ENCODE measurements around the gene CDH13. TPM values are rescaled to one million over a fixed set of nuclear protein-coding genes. Genes with fewer than 3 reads are reported as not detected.

Gene CDH13
- total and polyA plus RNA-seq, 2 experiments from 2014 or later = 2.9 to 4.8 TPM

DNA sequence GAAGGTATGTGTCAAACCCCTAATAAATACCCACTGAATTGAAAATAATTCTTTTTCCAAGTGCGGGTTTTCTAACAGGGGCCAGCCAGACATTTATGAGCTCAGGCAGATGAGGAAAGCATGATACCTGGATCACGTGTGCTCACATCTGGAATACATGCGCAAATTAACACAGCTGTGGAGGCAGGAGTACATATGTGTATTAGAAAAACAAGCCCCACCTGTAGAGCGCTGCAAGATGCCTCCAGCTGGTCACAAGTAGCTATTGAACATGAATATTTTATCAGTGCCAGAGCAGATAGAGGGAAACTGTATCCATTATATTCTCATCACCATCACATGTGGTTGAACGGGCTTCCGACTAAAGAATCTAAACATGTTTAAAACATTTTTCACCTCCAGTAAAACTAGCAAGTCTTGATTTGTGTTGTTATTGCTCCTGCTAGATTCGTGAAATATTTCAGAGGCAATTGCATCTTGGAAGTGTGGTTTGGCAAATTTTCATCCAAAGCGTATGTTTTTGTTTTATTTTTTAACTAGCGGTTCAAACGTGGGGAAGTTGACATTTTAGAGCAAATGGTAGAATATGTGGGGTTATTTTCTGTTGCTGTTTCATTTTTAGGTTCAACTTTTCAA lies 482.8 kb downstream of the CDH13 start:
- Histone ChIP-seq H3K27ac (no peak overlapping the region), H3K4me3 (no peak overlapping the region)

DNA sequence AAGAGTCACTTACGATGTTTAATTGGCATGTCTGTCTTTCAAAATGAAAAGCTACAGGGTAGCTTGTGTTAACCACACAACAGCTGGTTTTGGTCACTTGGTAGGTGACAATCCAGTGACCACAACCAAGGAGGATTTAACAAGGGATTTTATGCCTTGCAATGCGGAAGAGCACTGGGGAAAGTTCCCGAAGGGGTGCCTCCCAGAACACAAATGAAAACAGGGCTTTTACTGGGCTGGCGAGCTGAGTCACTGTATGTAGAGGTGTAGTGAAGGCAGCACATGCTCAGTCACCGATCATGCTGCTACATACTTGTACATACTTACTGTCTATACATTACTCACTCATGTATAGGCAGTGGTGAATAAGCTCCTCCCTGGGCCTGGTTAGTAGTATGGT lies 483.5 kb downstream of the CDH13 start:
- no peaks in the 10 kb centered on the region for H3K9me3 ChIP-seq (ENCODE audit: low read depth)
- H3K4me1 ChIP-seq (ENCODE audit: low read depth) = peaks cover under 1% of the 10 kb centered on the region
- H3K36me3 ChIP-seq = no peaks in the 10 kb centered on the region
- DNase-seq (ENCODE audit: low read depth in 1 of 2, low spot score in 1 of 2) = no peak
- no peak overlapping the region for H3K27ac ChIP-seq
- TF ChIP-seq, protein P1, sequence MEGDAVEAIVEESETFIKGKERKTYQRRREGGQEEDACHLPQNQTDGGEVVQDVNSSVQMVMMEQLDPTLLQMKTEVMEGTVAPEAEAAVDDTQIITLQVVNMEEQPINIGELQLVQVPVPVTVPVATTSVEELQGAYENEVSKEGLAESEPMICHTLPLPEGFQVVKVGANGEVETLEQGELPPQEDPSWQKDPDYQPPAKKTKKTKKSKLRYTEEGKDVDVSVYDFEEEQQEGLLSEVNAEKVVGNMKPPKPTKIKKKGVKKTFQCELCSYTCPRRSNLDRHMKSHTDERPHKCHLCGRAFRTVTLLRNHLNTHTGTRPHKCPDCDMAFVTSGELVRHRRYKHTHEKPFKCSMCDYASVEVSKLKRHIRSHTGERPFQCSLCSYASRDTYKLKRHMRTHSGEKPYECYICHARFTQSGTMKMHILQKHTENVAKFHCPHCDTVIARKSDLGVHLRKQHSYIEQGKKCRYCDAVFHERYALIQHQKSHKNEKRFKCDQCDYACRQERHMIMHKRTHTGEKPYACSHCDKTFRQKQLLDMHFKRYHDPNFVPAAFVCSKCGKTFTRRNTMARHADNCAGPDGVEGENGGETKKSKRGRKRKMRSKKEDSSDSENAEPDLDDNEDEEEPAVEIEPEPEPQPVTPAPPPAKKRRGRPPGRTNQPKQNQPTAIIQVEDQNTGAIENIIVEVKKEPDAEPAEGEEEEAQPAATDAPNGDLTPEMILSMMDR (IDR thresholded peaks at IDR 0.05; ENCODE audit: low read depth, low read length) = no peak
- no peak overlapping the region for H3K4me3 ChIP-seq
- no peaks in the 10 kb centered on the region for H3K27me3 ChIP-seq

More for the DNA sequence above, 482.8 kb downstream of the CDH13 start:
- no peaks in the 10 kb centered on the region for H3K27me3 ChIP-seq
- no peaks in the 10 kb centered on the region for H3K36me3 ChIP-seq
- TF ChIP-seq, protein P1 (IDR thresholded peaks at IDR 0.05; ENCODE audit: low read depth, low read length) = no peak
- H3K4me1 ChIP-seq (ENCODE audit: low read depth) = no peaks in the 10 kb centered on the region
- DNase-seq (ENCODE audit: low read depth in 1 of 2, low spot score in 1 of 2) = no peak
- no peaks in the 10 kb centered on the region for H3K9me3 ChIP-seq (ENCODE audit: low read depth)

DNA sequence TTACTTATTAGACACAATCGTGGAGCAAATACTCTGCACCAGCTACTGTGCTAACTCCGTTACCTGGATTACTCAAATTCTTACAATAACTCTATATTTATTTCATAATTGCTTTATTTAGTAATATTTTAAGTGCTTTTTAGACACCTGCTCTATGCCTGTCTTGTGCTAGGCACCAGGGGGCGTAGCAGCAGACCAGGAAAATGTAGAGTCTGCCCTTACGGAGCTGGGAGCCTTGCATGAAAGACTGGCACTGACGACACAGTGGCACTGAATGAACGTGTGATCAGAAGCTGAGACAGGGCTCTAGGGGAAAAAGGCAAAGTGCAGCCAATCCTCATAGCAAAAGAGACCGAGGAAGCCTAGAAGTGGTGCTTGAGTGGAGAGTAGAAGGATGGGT lies 486.5 kb downstream of the CDH13 start:
- no peak overlapping the region for H3K27ac ChIP-seq
- no peaks in the 10 kb centered on the region for H3K27me3 ChIP-seq
- peaks cover 6% of the 10 kb centered on the region for H3K4me1 ChIP-seq (ENCODE audit: low read depth)
- peak; percentile 35 to 51 for DNase-seq (ENCODE audit: low read depth in 1 of 2, low spot score in 1 of 2)
- TF ChIP-seq, protein P1 (IDR thresholded peaks at IDR 0.05; ENCODE audit: low read depth, low read length) = peak; percentile 71
- no peak overlapping the region for H3K4me3 ChIP-seq
- H3K36me3 ChIP-seq = no peaks in the 10 kb centered on the region
- no peaks in the 10 kb centered on the region for H3K9me3 ChIP-seq (ENCODE audit: low read depth)

DNA sequence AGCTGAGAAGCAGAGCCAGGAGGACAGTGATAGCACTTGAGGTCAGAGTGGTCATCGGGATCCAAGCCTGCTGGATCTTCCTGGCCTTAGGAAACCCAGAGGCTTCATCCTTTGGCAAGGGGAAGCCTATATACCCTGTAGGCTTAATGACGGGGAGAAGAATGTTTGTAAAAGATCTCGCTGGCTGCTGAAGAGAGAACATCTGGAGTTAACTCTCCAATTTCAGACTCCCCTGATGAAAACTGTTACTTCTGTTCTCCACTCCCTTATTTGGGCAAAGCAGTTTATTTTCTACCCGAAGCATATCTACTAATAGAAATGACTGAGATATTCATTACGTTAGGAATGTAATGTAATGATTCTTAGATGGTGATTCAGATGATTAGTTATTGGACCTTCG lies 487.0 kb downstream of the CDH13 start:
- no peak overlapping the region for H3K4me3 ChIP-seq
- DNase-seq (ENCODE audit: low read depth in 1 of 2, low spot score in 1 of 2) = no peak
- H3K27me3 ChIP-seq = no peaks in the 10 kb centered on the region
- no peaks in the 10 kb centered on the region for H3K36me3 ChIP-seq
- peaks cover 6% of the 10 kb centered on the region for H3K4me1 ChIP-seq (ENCODE audit: low read depth)
- H3K9me3 ChIP-seq (ENCODE audit: low read depth) = no peaks in the 10 kb centered on the region
- no peak overlapping the region for H3K27ac ChIP-seq
- TF ChIP-seq, protein P1 (IDR thresholded peaks at IDR 0.05; ENCODE audit: low read depth, low read length) = no peak

DNA sequence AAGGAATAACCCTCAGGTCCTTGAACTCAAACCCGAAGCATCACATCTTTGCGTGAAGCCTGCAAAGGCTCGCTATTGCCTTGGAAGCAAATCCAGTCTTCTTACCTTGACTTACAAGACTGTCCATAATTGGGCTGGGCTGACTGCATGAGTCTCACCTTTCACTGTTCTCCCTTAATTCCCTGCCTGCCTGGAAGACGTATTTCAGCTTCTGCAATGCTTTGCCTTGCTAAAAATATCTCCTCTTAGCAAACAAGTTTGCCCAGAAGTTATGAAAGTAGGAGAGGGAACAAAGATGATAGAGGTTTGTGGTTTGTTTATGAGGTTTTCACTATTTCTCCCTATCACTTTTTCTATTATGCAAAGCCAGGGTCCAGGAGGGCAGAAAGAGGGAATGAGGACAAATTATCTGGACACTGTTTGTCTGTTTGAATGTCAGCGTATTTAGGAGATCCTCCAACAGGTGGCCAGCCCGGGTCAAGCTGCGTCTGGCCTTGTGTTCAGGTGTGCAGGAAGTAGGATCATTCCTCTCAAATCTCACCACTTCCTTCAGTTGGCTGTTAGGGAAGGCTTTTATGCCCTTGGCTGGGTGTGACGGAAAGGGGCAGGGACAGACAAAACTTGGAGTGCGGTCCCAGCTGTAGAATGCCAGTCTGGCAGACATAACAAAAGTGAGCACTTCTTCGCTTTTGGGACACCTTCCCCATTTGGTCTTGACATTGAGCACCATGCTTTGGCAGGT lies 488.9 kb downstream of the CDH13 start:
- Histone ChIP-seq H3K9me3 (ENCODE audit: low read depth) (no peaks in the 10 kb centered on the region), H3K27ac (no peak overlapping the region), H3K36me3 (no peaks in the 10 kb centered on the region), H3K4me1 (ENCODE audit: low read depth) (peaks cover 6% of the 10 kb centered on the region), H3K4me3 (no peak overlapping the region), H3K27me3 (no peaks in the 10 kb centered on the region)
- TF ChIP-seq, protein P1 (IDR thresholded peaks at IDR 0.05; ENCODE audit: low read depth, low read length) = no peak
- no peak for DNase-seq (ENCODE audit: low read depth in 1 of 2, low spot score in 1 of 2)

Measured in cardiac muscle cell (in vitro differentiated cells and primary cell).